RWPE1 (cell line): ENCODE data around the gene HAUS8.
A peak's percentile ranks its signal among the peaks of the same experiment; 100 is the strongest.

ENCODE experiments used
- CTCF ChIA-PET: fragments of 350-600 bp; sonication (Branson Sonifier 250); formaldehyde crosslinking; extraction: SDS; loops from one replicate; lab custom pipeline; 2021; lab: Yijun Ruan, JAX
- POLR2A ChIA-PET: fragments of 400-600 bp; formaldehyde crosslinking; extraction: SDS; loops from one replicate; lab custom pipeline; 2020; ENCODE audit warnings: antibody characterized with exemption; ENCODE audit not compliant: low non-redundant PET; lab: Yijun Ruan, JAX
- DNase-seq: peaks from one replicate; pipeline ENCODE4 v3.0.0; 2012; ENCODE audit warnings: low spot score
- H3K27ac ChIP-seq: fragments of 450-650 bp; 2 replicates; pipeline ENCODE4 v1.5.1; 2017
- CTCF ChIP-seq: fragments of 450-650 bp; conservative IDR thresholded peaks from 2 replicates; pipeline ENCODE4 v1.5.1; 2017; ENCODE audit warnings: low read depth, mild to moderate bottlenecking

The HAUS8 gene

GRCh38 chr19:17075035-17075863 is at the start of gene HAUS8, which contains the start of gene MYO9B:
HAUS8 (minus strand) TSS chr19:17075452; CDS start chr19:17075422, 30 bp downstream.
MYO9B (plus strand) TSS chr19:17075777; CDS start chr19:17101718, 25,941 bp downstream.
- TF ChIP-seq CTCF: no peak
- peak; percentile 99 for DNase-seq
- POLR2A ChIA-PET: no interaction called here
- CTCF ChIA-PET: no interaction called here
- peak within 1 kb of the TSS; percentile 95 for H3K27ac ChIP-seq

GRCh38 chr19:17124025-17124424 is 48.8 kb upstream of the HAUS8 start:
- POLR2A ChIA-PET: no interaction called here
- no peak overlapping the region for H3K27ac ChIP-seq
- CTCF ChIA-PET: no interaction called here
- DNase-seq: no peak
- TF ChIP-seq CTCF: no peak

GRCh38 chr19:17123041-17123440 is 47.8 kb upstream of the HAUS8 start:
- CTCF ChIA-PET: no interaction called here
- no peak for DNase-seq
- POLR2A ChIA-PET: no interaction called here
- H3K27ac ChIP-seq: no peak overlapping the region
- TF ChIP-seq CTCF: no peak

GRCh38 chr19:17121736-17122293 is 46.6 kb upstream of the HAUS8 start:
- H3K27ac ChIP-seq: 0 out of 2 replicates have a peak overlapping the region, but pooled peaks have one; percentile 4
- no peak for DNase-seq
- TF ChIP-seq CTCF: no peak
- ChIA-PET CTCF (interaction anchor here (0.6 kb wide), 1 partner anchor 14 kb away, joined by 3 read pairs; no protein-coding TSS in a partner anchor), POLR2A (interaction anchor here (0.6 kb wide), 1 partner anchor 45 kb away, joined by 4 read pairs; no protein-coding TSS in a partner anchor)

GRCh38 chr19:17118957-17119356 is 43.7 kb upstream of the HAUS8 start:
- H3K27ac ChIP-seq: peak overlapping the region; percentile 33
- no peak for TF ChIP-seq CTCF
- CTCF ChIA-PET: no interaction called here
- DNase-seq: no peak
- POLR2A ChIA-PET: no interaction called here

- DNase-seq: no peak
- TF ChIP-seq CTCF: no peak
- POLR2A ChIA-PET: no interaction called here
Measured at GRCh38 chr19:17116996-17117702, 41.9 kb upstream of the HAUS8 start.

More at GRCh38 chr19:17116996-17117702, 41.9 kb upstream of the HAUS8 start:
- peak overlapping the region; percentile 33 for H3K27ac ChIP-seq
- CTCF ChIA-PET: interaction anchor here (0.6 kb wide), 1 partner anchor 148 kb away, joined by 3 read pairs; no protein-coding TSS in a partner anchor
